Raji (cell line): Measurements from ENCODE around the gene ARHGDIA.

Experiments
- POLR2A ChIP-seq: IDR thresholded peaks from 2 replicates; pipeline ENCODE4 v1.6.1; 2011; ENCODE audit warnings: low read depth, low read length, control low read depth; ENCODE audit not compliant: insufficient read depth

The ARHGDIA gene

GRCh38 chr17:81879121-81879520 is 8.0 kb upstream of the ARHGDIA start:
- no peak for TF ChIP-seq POLR2A

DNA sequence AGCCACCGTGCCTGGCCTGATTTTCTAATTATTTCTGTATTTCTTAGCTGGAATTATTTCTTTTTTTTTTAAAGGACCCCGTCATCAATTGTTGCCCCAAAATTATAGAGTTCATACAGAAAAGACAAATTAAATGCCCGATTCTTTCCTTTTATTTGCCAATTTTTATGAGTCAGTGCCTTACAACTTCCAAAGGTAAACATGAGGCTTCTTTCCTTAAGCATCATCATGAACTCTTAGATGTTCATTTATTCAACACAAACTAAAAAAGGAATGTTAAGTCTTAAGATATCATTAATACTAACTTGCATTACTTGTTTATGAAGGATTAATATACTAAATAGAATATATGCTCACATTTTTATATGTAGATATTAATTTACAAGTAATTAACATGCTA is 7.2 kb upstream of the ARHGDIA start:
- TF ChIP-seq POLR2A, result no peak

DNA sequence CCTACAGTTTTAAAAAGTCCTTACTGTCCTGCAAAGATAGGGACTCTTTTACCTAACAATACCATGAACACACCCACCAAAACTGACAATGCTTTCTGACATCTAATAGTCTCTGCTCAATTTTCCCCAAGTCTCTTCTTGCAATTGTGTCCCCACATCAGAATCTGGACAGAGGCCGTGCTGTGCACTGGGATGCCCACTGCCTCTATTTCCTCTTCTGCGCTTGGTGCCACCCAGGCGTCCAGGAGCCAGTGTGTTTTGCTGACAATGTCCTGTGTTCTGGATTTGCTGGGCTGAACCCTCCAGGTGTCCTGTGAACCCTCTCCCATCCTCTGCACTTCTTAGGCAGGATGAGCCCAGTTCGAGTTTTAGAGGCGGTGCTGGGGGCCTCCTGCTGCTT is 6.4 kb upstream of the ARHGDIA start:
- no peak for TF ChIP-seq POLR2A

DNA sequence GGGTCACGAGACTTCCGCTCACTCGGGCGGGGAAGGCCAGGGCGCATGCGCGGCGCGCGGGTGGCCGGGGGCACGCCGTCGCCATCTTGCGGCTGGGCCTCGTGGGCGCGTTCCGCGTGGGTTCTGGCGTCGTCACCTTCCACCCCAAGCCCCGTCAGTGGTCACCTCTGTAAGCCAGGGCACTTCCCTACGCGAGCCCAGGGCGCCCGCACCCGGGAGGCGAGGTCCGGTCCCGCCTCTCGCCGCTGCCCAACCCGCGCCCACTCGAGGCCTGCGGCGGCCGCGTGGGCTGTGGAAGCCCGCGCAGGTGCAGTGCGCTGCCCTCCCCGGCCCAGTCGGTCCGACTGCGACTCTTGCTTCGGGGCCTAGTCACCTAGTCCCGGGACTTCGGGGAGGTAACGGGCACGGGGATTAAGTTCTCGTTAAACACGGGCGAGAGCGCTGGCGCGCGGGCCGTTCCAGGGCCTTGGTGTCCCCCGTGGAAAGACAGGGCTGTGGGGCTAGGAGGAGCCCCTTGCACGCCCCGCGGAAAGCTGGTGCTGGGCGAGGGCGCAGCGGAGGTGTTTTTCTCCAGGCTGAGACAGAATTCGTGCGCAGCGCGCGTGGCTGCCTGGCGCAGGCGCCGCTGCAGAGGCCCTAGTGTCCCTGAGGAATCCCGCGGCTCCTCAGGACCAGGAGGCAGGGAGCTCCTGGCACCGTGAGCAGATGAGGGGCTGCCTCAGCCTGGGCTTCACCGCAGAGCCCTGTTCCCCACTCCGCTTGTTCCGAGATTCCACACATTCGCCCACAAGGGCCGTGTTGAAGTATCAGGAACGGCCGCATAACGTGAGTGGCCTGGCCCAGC is 472 bp upstream of the ARHGDIA start:
- peak; percentile 77 for TF ChIP-seq POLR2A

DNA sequence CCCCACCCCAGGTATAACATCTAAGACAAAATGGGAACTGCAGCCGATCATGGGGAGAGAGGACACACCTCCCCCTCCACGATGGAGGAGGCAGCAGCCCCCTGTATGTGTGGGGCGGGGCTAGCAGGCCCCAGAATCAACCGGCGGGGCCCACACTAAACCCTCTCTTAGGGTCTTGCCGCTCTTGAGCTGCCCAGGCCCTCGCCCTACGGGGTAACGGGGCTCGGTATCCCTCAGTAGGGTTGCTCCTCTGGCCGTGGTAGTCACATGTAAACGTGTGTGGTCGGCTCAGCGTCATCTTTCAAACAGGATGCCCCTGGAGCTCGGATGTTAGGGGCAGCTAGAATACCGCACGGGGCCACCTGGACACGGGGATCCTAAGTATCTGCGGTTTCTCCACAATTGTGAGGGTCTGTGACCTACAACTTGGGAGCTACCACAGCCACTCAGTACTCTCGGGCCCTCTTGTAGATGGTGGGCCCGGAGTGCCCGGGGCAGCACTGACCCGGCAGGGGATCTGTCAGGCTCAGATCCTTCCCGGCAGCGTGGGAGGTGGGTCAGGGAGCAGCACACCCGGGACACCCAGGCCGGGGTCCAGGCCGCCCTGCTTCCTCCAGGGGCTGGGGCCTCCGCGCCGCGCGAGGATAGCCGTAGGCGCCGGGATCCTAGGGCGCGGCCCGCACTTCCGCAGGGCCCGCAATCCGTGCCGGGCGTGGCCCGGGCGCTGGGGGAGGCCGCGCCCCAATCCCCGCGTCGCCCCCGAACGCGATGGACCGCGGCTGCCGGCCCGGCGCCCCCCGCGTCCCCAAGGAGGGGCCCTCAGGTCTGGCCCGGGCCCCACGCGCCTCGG is 781 bp downstream of the ARHGDIA start:
- TF ChIP-seq POLR2A, result no peak

DNA sequence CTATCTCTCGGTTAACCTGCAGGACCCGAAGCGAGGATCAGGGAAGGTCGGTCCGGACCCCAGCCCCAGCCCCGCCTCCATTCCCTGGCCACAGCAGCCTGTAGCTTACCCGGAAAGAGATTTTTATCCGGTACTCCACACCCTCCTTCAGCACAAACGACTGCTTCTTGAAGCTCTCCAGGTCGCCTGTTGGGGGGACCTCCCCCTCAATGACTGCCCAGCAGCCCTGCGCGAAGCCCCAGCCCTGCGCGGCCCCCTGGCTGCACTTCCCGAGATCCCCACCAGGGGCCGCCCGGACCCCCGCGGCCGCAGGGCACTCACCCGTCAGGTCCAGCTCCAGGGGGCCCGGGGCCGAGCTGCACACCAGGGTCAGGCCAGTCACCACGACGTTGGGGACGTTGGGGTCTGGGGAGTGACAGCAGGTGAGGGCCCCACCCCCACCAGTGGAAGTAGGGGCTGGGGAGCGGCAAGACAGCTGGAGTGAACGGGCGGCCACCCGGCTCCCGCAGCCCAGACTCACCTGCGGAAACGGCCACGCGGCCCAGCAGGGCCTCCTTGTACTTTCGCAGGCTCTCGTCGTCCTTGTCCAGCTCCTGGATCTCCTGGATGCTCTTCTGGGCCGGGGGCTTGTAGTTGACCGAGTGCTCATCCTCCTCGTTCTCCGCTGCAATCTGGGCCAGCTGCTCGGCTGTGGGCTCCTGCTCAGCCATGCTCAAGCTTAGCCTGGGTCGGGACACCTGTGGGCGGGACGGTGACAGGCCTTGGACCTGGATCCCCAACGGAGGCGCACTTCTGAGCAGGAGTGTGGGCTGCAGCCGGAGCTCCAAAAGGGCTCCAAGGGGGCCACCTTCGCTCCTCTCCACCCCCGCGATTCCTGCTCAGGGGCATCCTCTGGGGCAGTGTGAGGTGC is 1.7 kb downstream of the ARHGDIA start:
- no peak for TF ChIP-seq POLR2A

DNA sequence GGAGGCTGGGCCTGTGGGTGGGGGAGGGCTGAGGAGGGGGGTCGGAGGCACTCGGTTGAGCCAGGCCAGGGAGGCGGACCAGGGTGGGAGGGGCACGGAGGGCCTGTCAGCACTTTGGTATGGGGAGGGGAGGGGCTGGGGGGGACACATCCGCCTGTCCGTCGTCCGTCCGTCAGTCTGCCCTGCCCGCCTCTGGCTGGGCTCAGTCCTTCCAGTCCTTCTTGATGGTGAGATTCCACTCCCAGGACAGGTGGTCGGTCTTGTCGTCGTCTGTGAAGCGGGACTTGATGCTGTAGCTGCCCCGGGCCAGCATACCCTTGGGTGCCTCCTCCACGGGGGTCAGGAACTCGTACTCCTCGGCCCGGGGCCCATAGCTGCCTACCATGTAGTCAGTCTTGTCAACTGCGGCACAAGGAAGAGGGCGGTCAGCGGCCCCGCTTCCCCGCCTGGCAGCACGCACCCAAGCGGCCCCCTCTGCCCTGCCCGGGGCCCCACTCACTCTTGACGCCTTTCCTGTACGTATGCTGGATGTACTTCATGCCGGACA is 2.4 kb downstream of the ARHGDIA start:
- TF ChIP-seq POLR2A, result no peak

DNA sequence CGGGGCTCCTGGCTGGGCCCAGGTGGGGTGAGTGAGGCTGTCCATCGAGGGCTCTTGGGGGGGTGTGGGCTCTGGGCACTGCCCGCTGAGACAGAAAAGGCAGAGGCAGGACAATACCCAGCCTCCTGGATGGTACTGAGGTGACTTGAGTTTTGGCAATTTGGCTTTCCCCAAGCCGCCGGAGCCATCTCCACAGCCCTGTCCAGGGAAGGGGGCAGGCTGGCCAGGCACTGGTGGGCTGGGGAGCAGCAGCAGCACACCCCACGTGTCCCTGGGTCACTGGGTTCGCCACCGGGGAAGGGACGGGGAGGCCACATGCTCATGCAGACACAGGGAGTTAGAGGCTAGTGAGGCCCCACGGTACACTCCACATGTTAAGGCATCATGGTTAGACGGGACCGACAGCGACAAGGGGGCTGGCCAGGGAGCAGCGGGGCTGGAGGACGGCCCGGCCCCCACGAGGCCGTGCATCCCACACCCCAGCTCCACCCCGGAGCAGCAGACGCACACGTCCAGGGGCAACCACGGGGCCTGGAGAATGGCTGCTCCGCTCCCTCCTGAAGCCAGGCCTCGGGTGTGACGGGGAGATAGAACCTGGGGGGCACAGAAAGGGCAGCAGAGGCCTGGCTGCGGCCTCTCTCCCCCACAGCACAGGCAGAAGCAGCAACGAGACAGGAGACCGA is 3.0 kb downstream of the ARHGDIA start:
- TF ChIP-seq POLR2A, result peak; percentile 48; the same call in 1 of the 2 replicates

DNA sequence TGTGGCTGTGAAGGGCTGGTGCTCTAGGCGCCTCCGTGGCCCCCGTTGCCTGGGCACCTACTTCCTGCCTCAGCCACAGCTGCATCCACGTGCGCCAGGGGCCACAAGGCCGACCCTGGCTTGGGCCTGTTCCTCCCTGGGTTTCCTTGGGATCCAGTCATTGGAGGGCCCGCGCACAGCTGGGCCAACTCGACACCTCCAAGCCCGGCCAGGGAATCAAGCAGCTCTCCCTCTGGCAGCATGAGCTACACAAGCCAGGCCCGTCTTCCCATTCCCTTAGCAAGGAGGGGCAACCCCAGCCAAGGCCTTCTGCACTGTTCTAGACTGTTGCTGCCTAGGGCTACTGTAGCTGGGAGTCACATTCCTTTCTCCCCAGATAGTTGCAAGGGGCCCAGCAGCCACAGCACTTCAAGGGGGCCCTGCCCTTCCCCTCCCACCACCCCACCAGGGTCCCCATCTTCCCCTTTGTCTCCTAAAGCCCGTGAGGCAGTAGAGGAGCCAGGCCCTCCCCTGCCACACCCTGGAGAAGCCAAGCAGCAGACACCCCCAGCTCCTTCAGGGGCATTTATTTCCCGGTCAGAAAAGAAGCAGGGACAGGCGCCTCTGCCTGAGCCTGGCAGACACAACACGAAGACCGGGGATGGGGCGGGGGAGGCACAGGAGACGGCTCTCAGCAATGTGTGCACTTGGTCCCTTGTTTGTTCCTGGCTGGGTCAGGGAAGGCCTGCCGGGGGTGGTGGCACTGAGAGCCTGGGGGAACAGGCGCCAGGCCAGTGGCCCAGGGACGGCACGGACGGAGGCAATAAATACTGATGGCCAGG is 3.8 kb downstream of the ARHGDIA start:
- TF ChIP-seq POLR2A, result peak; percentile 71

GRCh38 chr17:81866440-81867169 is 4.5 kb downstream of the ARHGDIA start:
- 0 out of 2 replicates have a peak, but pooled peaks have one; percentile 56 for TF ChIP-seq POLR2A

DNA sequence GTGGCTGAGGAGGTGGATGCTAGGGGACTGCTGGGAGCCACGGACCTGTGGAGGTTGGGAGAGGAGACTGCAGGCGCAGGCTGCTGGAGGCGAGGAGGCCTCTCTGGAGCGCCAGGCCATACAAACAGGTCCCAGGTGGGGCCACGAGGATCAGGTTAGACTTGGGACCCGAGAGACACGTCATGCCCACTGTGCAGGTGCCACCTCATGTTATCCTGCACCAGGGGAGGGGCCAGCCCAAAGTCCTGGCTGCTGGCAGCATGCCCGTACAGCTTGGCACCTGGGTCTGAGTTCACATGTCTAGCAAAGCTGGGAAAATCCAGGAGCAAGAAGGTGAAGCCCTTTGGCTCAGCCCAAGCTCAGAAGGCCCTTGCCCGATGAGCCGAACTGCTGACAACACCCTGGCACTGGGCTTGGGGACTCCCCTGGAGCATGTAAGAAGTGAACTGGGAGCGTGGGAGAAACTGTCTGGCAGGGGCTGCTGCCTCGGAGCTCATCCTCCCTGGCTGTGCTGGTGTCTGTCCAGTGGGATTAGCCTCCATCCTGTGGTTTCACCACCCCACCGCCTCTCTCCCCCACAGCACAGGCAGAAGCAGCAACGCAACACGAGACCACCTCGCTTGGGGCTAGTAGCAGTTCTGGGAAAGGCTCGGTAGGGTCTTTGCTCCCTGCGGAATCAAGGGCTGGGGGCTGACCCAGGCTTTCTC is 5.3 kb downstream of the ARHGDIA start:
- TF ChIP-seq POLR2A, result no peak

DNA sequence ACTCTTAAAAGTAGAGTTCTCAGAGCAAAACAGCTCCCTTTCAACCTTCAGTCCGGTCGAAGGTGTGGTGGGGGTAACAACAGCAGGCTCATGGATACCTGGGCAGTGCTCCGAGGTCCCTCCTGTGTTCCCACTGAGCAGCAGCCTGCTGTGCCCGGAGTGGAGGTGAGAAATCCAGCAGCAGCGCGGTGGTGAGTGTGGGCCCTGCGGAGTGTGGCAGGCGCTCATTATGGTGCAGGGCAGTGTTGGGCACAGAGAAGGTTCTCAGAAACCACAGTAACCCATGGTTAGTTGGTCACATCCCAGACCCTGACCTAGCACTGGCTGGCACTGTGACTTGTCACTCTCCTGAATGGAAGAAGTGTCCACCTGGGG is 5.8 kb downstream of the ARHGDIA start:
- no peak for TF ChIP-seq POLR2A
